Keratinocyte (primary cell): ENCODE measurements around the gene NMT2. TPM values are rescaled to one million over a fixed set of nuclear protein-coding genes. Genes with fewer than 3 reads are reported as not detected.

Experiments
- DNase-seq: peaks from one replicate; pipeline ENCODE4 v3.0.0-alpha.2; 2011; ENCODE audit warnings: low read depth, missing footprints, low spot score
- FAIRE-seq: peaks from 2 replicates; lab custom pipeline; 2011; peaks lifted over from hg19 to GRCh38; lab: Jason Lieb, UNC
- H2AFZ ChIP-seq: 2 replicates; pipeline ENCODE4 v1.6.0; 2012; ENCODE audit warnings: low read length, control low read depth, inconsistent platforms; ENCODE audit not compliant: control insufficient read depth
- H3K27ac ChIP-seq: 2 replicates; pipeline ENCODE4 v1.5.1; 2011; ENCODE audit warnings: low read length; ENCODE audit not compliant: control insufficient read depth, insufficient read depth
- H3K27me3 ChIP-seq: 3 replicates; pipeline ENCODE4 v1.6.0; 2011; ENCODE audit warnings: low read length; ENCODE audit not compliant: control insufficient read depth, insufficient read depth; ENCODE audit errors: extremely low read depth
- H3K36me3 ChIP-seq, 2 experiments: 2 replicates in 1 of 2; 3 replicates in 1 of 2; pipeline ENCODE4 v1.5.1; 2011; ENCODE audit warnings: low read length in 2 of 2, mild to moderate bottlenecking in 1 of 2; ENCODE audit not compliant: control insufficient read depth in 2 of 2, insufficient read depth in 2 of 2; ENCODE audit errors: extremely low read depth in 1 of 2
- H3K4me1 ChIP-seq: 3 replicates; pipeline ENCODE4 v1.5.1; 2011; ENCODE audit warnings: low read length; ENCODE audit not compliant: control insufficient read depth, insufficient read depth; ENCODE audit errors: extremely low read depth
- H3K4me2 ChIP-seq: 3 replicates; pipeline ENCODE4 v1.6.0; 2011; ENCODE audit warnings: low read depth, low read length; ENCODE audit not compliant: control insufficient read depth, insufficient read depth; ENCODE audit errors: extremely low read depth
- H3K4me3 ChIP-seq, 3 experiments: fragments of 200-600 bp in 1 of 3; sonication (generic) in 1 of 3; 2 replicates in 2 of 3; 3 replicates in 1 of 3; pipeline ENCODE4 v1.5.1; 2011 to 2016; ENCODE audit warnings: low read length in 3 of 3, mild to moderate bottlenecking in 3 of 3, control low read depth in 2 of 3, inconsistent platforms in 1 of 3, low read depth in 1 of 3, mixed read lengths in 1 of 3, mixed run types in 1 of 3, moderate library complexity in 1 of 3; ENCODE audit not compliant: control insufficient read depth in 2 of 3, insufficient read depth in 2 of 3; ENCODE audit errors: extremely low read depth in 1 of 3
- H3K79me2 ChIP-seq: 2 replicates; pipeline ENCODE4 v1.6.0; 2012; ENCODE audit warnings: low read length; ENCODE audit not compliant: control insufficient read depth, insufficient read depth
- H3K9ac ChIP-seq: 3 replicates; pipeline ENCODE4 v1.6.0; 2011; ENCODE audit warnings: low read length; ENCODE audit not compliant: control insufficient read depth, insufficient read depth; ENCODE audit errors: extremely low read depth
- H3K9me1 ChIP-seq: 3 replicates; pipeline ENCODE4 v1.6.0; 2011; ENCODE audit warnings: low read length; ENCODE audit not compliant: control insufficient read depth, insufficient read depth; ENCODE audit errors: extremely low read depth
- H3K9me3 ChIP-seq: 2 replicates; pipeline ENCODE4 v1.5.1; 2012; ENCODE audit warnings: low read depth, low read length; ENCODE audit not compliant: control insufficient read depth
- H4K20me1 ChIP-seq: 3 replicates; pipeline ENCODE4 v1.6.0; 2011; ENCODE audit warnings: low read length; ENCODE audit not compliant: control insufficient read depth, insufficient read depth; ENCODE audit errors: extremely low read depth
- CTCF ChIP-seq, 3 experiments: IDR thresholded peaks in 1 of 3; conservative IDR thresholded peaks in 1 of 3; optimal IDR thresholded peaks in 1 of 3; 2 replicates in 2 of 3; 3 replicates in 1 of 3; pipeline versions ENCODE3 to v1.5.1; 2011; ENCODE audit warnings: low read length in 3 of 3, mild to moderate bottlenecking in 3 of 3, moderate library complexity in 2 of 3, control low read depth in 1 of 3, inconsistent platforms in 1 of 3; ENCODE audit not compliant: insufficient read depth in 2 of 3; ENCODE audit errors: extremely low read depth in 1 of 3
- EZH2 ChIP-seq: IDR thresholded peaks from one replicate; pipeline ENCODE4 v1.6.1; 2012; ENCODE audit warnings: inconsistent platforms, mild to moderate bottlenecking, low read length, moderate library complexity
- dilution Hi-C: fragments of 300-500 bp; cut with MboI; formaldehyde crosslinking; loops from one replicate; pipeline ENCODE4 v1.7.0; 2020; ENCODE audit warnings: low sequenced_read_pairs; ENCODE audit not compliant: extremely low pct_ligation_motif_present
- polyA minus RNA-seq, 3 experiments: library from RNA; depleted of rRNA, polyadenylated mRNA; stranded (reverse); fragments of >200 nt; gene quantifications; 1 replicate in 1 of 3; 2 replicates in 1 of 3; 3 replicates in 1 of 3; pipeline ENCODE4 v1.2.3, GENCODE V29; 2011
- polyA plus RNA-seq, 5 experiments: library from polyadenylated mRNA; depleted of rRNA in 3 of 5; stranded (reverse) in 3 of 5; stranded (forward) in 1 of 5; unstranded in 1 of 5; fragments of >200 nt; gene quantifications; 1 replicate in 1 of 5; 2 replicates in 3 of 5; 3 replicates in 1 of 5; pipeline versions ENCODE4 v1.2.1 to v1.2.3, GENCODE V29; 2011 to 2012; ENCODE audit warnings: missing spikeins in 2 of 5, low read depth in 1 of 5, low replicate concordance in 1 of 5

Gene NMT2
- polyA plus RNA-seq (6.7 to 19.1 TPM (median 9.9 TPM) in 3 replicates), polyA minus RNA-seq (3.6 to 9.4 TPM (median 6.0 TPM) in 3 replicates)
- polyA plus RNA-seq (2011; ENCODE audit: low read depth), result 22.5 TPM
- 10.4 and 12.8 TPM in 2 replicates for polyA plus RNA-seq (2011; cell fraction: cytosol; rRNA removed)
- polyA plus RNA-seq (2011; cell fraction: nucleus; rRNA removed), result 14.5 and 15.4 TPM in 2 replicates
- 18.5 and 18.8 TPM in 2 replicates for polyA plus RNA-seq (2012; ENCODE audit: low replicate concordance)
- polyA minus RNA-seq (2011; cell fraction: cytosol; rRNA and poly(A)+ RNA removed), result 4.0 TPM
- polyA minus RNA-seq (2011; cell fraction: nucleus; rRNA and poly(A)+ RNA removed), result 2.1 and 5.4 TPM in 2 replicates

- H3K36me3 ChIP-seq, result no peaks in the 10 kb centered on the region
- peak within 1 kb of the TSS; percentile 69 for H3K27ac ChIP-seq
- H3K4me2 ChIP-seq, result peak within 1 kb of the TSS; percentile 89
- no peaks in the 10 kb centered on the region for H3K9me1 ChIP-seq
- H3K9me3 ChIP-seq, result no peaks in the 10 kb centered on the region
- H3K4me1 ChIP-seq, result peaks cover 31% of the 10 kb centered on the region
- no peak for FAIRE-seq
- H3K79me2 ChIP-seq, result peaks cover 40% of the 10 kb centered on the region
- H3K4me3 ChIP-seq, result peak within 1 kb of the TSS; percentile 80 to 93 (median 82)
- H2AFZ ChIP-seq, result peak within 1 kb of the TSS; percentile 98
- peak; percentile 21 for DNase-seq
- no peaks in the 10 kb centered on the region for H4K20me1 ChIP-seq
- TF ChIP-seq CTCF (optimal IDR thresholded peaks at IDR 0.05 in 1 of 3, IDR thresholded peaks at IDR 0.05 in 1 of 3, conservative IDR thresholded peaks at IDR 0.05 in 1 of 3; ENCODE audit: extremely low read depth in 1 of 3, insufficient read depth in 2 of 3, low read length in 3 of 3) (peak in 2 of 3 experiments; percentile 49 to 54), EZH2 (no peak)
- dilution Hi-C loops, result no loop called here
- H3K27me3 ChIP-seq, result no peaks in the 10 kb centered on the region
- H3K9ac ChIP-seq, result peak within 1 kb of the TSS; percentile 81
Measured at GRCh38 chr10:15168291-15168785, at the start of gene NMT2. NMT2 (minus strand) TSS chr10:15168693; CDS start chr10:15168612, 81 bp downstream.

GRCh38 chr10:15216700-15217099 is 48.2 kb upstream of the NMT2 start:
- no peaks in the 10 kb centered on the region for H3K79me2 ChIP-seq
- no peaks in the 10 kb centered on the region for H4K20me1 ChIP-seq
- no peaks in the 10 kb centered on the region for H3K9me3 ChIP-seq
- H3K4me2 ChIP-seq, result no peak overlapping the region
- no peaks in the 10 kb centered on the region for H3K27me3 ChIP-seq
- H3K4me1 ChIP-seq, result no peaks in the 10 kb centered on the region
- H3K4me3 ChIP-seq, result no peak overlapping the region
- peaks cover 0 to 3% of the 10 kb centered on the region in 2 experiments for H3K36me3 ChIP-seq
- no peak overlapping the region for H2AFZ ChIP-seq
- no peaks in the 10 kb centered on the region for H3K9me1 ChIP-seq
- DNase-seq, result no peak
- dilution Hi-C loops, result no loop called here
- no peak for FAIRE-seq
- no peak overlapping the region for H3K9ac ChIP-seq
- H3K27ac ChIP-seq, result no peak overlapping the region
- TF ChIP-seq EZH2 (no peak), CTCF (optimal IDR thresholded peaks at IDR 0.05 in 1 of 3, IDR thresholded peaks at IDR 0.05 in 1 of 3, conservative IDR thresholded peaks at IDR 0.05 in 1 of 3; ENCODE audit: extremely low read depth in 1 of 3, insufficient read depth in 2 of 3, low read length in 3 of 3) (no peak)
